ENCODE measurements around the gene KCTD7.
"Not testable (repeated sequence)": the region's sequence is repeated elsewhere in the genome, so short reads cannot be mapped to it uniquely, and the experiment has no call there.

DNA sequence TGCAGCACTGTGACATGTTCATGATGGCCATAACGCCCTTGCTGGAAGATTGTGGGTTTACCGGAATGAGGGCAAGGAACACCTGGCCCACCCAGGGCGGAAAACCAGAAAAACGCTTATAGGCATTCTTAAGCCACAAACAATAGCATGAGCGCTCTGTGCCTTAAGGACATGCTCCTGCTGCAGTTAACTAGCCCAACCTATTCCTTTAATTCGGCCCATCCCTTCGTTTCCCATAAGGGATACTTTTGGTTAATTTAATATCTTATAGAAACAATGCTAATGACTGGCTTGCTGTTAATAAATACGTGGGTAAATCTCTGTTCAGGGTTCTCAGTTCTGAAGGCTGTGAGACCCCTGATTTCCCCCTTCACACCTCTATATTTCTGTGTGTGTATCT, 34.6 kb upstream of the KCTD7 start:
- TF ChIP-seq, protein P1, sequence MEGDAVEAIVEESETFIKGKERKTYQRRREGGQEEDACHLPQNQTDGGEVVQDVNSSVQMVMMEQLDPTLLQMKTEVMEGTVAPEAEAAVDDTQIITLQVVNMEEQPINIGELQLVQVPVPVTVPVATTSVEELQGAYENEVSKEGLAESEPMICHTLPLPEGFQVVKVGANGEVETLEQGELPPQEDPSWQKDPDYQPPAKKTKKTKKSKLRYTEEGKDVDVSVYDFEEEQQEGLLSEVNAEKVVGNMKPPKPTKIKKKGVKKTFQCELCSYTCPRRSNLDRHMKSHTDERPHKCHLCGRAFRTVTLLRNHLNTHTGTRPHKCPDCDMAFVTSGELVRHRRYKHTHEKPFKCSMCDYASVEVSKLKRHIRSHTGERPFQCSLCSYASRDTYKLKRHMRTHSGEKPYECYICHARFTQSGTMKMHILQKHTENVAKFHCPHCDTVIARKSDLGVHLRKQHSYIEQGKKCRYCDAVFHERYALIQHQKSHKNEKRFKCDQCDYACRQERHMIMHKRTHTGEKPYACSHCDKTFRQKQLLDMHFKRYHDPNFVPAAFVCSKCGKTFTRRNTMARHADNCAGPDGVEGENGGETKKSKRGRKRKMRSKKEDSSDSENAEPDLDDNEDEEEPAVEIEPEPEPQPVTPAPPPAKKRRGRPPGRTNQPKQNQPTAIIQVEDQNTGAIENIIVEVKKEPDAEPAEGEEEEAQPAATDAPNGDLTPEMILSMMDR (IDR thresholded peaks at IDR 0.05), result not testable (repeated sequence)
- not testable (repeated sequence) for TF ChIP-seq POLR2A (IDR thresholded peaks at IDR 0.05)

All from body of pancreas (tissue), 4 donors.